ENCODE results near the gene TMEM164.

DNA sequence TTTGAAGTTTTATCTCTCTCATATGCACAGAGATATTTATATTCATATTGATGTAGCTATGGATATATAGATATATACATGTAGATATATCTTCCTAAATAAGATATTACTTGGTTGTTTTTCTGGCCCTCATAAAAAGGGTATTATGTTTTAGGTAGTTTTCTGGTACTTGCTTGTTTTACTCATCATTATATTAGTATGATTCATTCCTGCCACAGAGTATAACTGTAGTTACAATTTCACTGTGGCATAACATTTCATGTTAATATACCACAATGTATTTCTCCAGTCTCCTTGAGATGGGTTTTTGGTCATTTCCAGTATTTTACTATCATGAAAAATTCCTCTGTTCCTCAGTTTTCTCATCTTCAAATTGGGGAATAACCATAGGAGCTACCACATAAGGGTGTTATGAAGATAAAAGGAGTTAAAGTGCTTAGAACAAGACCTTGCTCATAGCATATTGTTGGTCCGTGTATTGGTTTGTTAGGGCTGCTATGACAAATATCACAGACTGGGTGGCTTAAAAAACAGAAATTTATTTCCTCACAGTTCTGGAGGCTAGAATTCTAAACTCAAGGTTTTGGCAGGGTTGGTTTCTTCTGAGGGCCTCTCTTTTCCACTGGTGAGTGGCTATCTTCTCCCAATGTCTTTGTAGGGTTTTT lies 129.7 kb downstream of the TMEM164 start:
- no peak for TF ChIP-seq FOXM1 (IDR thresholded peaks at IDR 0.05; ENCODE audit: borderline replicate concordance)
- TF ChIP-seq ELF4 (IDR thresholded peaks at IDR 0.05): no peak
- TF ChIP-seq, protein P1, sequence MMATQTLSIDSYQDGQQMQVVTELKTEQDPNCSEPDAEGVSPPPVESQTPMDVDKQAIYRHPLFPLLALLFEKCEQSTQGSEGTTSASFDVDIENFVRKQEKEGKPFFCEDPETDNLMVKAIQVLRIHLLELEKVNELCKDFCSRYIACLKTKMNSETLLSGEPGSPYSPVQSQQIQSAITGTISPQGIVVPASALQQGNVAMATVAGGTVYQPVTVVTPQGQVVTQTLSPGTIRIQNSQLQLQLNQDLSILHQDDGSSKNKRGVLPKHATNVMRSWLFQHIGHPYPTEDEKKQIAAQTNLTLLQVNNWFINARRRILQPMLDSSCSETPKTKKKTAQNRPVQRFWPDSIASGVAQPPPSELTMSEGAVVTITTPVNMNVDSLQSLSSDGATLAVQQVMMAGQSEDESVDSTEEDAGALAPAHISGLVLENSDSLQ (IDR thresholded peaks at IDR 0.05): no peak
- TF ChIP-seq L3MBTL2 (conservative IDR thresholded peaks at IDR 0.05): no peak
- TF ChIP-seq ZNF384 (IDR thresholded peaks at IDR 0.05): no peak
- TF ChIP-seq SP1 (IDR thresholded peaks at IDR 0.05): no peak
- no peak for TF ChIP-seq HDGF (IDR thresholded peaks at IDR 0.05; ENCODE audit: borderline replicate concordance)
- no peak for TF ChIP-seq FOXK2 (IDR thresholded peaks at IDR 0.05)
- TF ChIP-seq CTBP1 (IDR thresholded peaks at IDR 0.05; ENCODE audit: borderline replicate concordance): no peak
- TF ChIP-seq BHLHE40 (IDR thresholded peaks at IDR 0.05; ENCODE audit: borderline replicate concordance): no peak
- no peak for TF ChIP-seq NFRKB (IDR thresholded peaks at IDR 0.05)
- no peak for TF ChIP-seq LEF1 (IDR thresholded peaks at IDR 0.05; ENCODE audit: borderline replicate concordance)
- TF ChIP-seq FOXA1 (IDR thresholded peaks at IDR 0.05): no peak

All from HEK293T (cell line).